ENCODE results near the gene PLAC9. TPM values are rescaled to one million over a fixed set of nuclear protein-coding genes. Genes with fewer than 3 reads are reported as not detected.

Gene PLAC9
- total RNA-seq, result 1.9 and 6.9 TPM in 2 replicates

GRCh38 chr10:80132299-80133139 is at the start of gene PLAC9:
PLAC9 (plus strand) TSS chr10:80132730; CDS start chr10:80132763, 33 bp downstream.

Other genes with a start within 250 kb of the PLAC9 start
- gene SFTPD, start 183.6 kb upstream of the PLAC9 start, total RNA-seq, result not detected in 2 replicates
- 4.7 and 5.0 TPM in 2 replicates for gene TMEM254, start 54.1 kb upstream of the PLAC9 start, total RNA-seq
- 54.7 and 55.5 TPM in 2 replicates for gene ANXA11, start 72.8 kb downstream of the PLAC9 start, total RNA-seq
- not detected in 2 replicates for gene MAT1A, start 156.9 kb downstream of the PLAC9 start, total RNA-seq
- gene DYDC1, start 224.0 kb downstream of the PLAC9 start, total RNA-seq, result not detected in 2 replicates
- gene DYDC2, start 224.1 kb downstream of the PLAC9 start, total RNA-seq, result not detected in 2 replicates

All from uterine smooth muscle cell (primary cell).